Choroid plexus epithelial cell (primary cell): ENCODE data around the gene GPS1.

Source experiments
- DNase-seq: peaks from one replicate; pipeline ENCODE4 v3.0.0-alpha.2; 2010; ENCODE audit warnings: low read depth
- H3K4me3 ChIP-seq: 2 replicates; pipeline ENCODE4 v1.5.1; 2011; ENCODE audit warnings: low read depth, mild to moderate bottlenecking, control low read depth, low read length, moderate library complexity
- TF ChIP-seq, protein P1 (sequence below): conservative IDR thresholded peaks from 2 replicates; pipeline ENCODE4 v1.5.1; 2011; ENCODE audit warnings: low read depth, mild to moderate bottlenecking, control low read depth, inconsistent platforms, low read length, moderate library complexity

The GPS1 gene

DNA sequence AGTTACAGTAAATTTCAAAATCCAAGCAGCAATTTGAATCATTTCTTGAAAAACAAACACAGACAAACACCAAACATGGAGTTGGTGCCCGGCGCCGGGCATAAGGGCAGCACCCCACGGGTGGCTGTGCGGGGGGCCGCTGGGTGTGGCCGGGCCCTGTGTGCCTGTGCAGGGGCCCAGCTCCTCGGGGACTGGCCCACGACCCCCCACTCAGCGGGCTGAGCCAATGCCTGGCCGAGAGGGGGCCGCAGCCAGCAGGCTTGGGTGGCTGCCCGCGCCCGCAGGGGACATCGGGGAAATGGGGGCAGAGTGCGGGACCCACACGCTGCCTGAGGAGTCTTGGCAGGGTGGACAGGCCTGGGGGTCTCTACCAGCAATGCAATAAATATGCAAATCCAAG is 26.7 kb downstream of the GPS1 start:
- H3K4me3 ChIP-seq = no peak overlapping the region

DNA sequence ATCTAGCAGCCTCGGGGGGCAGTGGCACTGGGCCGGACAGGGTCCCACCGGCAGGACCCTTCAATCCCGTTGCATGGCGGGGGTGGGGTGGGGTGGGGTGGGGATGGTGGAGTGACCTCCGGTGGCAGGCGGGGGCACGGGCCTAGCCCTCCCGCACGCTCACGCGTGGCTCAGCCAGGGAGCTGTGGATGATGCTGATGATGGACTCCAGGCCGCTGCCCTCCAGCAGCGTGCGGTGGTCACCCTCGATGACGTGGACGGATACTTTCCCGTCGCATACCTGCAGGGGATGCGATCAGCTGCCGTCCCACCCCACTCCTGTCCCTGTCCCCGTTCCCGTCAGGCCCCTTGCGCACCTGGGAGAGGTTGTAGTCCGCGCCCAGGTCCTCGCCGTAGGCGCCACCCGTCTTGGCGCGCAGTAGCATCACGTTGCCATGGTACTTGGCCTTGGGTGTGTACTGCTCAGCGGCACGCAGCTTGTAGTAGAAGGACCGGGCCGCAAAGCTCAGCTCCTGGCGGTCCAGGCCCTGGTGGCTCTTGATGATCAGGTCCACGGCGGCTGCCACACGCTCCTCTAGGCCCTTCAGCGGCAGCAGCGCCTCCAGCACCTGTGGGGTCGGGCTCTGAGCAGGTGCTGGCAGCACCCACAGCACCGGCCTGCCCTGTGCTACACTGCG is 27.4 kb downstream of the GPS1 start:
- TF ChIP-seq, protein P1, sequence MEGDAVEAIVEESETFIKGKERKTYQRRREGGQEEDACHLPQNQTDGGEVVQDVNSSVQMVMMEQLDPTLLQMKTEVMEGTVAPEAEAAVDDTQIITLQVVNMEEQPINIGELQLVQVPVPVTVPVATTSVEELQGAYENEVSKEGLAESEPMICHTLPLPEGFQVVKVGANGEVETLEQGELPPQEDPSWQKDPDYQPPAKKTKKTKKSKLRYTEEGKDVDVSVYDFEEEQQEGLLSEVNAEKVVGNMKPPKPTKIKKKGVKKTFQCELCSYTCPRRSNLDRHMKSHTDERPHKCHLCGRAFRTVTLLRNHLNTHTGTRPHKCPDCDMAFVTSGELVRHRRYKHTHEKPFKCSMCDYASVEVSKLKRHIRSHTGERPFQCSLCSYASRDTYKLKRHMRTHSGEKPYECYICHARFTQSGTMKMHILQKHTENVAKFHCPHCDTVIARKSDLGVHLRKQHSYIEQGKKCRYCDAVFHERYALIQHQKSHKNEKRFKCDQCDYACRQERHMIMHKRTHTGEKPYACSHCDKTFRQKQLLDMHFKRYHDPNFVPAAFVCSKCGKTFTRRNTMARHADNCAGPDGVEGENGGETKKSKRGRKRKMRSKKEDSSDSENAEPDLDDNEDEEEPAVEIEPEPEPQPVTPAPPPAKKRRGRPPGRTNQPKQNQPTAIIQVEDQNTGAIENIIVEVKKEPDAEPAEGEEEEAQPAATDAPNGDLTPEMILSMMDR = no peak
- no peak overlapping the region for H3K4me3 ChIP-seq
- DNase-seq = no peak

More for the DNA sequence above, 26.7 kb downstream of the GPS1 start:
- no peak for DNase-seq
- TF ChIP-seq, protein P1 = no peak

DNA sequence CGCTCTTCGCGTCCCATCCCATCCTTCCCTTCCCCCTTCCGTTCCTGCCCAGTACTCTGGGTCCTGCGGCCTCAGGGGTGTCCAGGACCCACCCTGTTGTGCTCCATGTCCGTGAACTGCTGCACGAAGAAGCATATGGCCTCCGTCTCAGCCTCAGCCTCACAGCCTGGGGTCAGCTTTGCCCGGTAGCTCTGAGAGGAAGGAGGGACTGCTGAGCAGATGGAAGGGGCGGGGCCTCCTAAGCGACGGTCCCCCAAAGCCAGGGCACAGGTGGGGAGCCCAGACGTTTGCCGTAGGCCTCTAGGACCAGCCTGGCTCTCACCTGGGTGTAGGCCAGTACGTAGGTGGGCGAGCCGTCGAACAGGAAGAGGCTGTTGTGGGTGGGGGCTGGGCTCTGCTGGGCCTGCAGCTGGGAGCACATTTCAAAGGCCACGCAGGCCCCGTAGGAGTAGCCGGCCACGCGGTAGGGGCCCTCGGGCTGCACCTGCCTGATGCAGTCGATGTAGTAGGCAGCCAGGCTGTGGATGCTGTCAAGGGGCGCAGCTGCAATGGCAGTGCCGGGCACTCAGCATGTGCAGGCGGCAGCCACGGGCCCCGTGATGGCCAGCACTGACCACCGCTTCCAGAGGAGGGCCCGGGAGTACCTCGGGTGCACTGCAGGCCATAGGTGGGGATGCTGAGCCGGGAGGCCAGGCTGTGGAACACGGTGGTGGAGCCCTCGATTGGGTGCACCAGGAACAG is 28.5 kb downstream of the GPS1 start:
- H3K4me3 ChIP-seq = no peak overlapping the region
- TF ChIP-seq, protein P1 = no peak
- DNase-seq = no peak

DNA sequence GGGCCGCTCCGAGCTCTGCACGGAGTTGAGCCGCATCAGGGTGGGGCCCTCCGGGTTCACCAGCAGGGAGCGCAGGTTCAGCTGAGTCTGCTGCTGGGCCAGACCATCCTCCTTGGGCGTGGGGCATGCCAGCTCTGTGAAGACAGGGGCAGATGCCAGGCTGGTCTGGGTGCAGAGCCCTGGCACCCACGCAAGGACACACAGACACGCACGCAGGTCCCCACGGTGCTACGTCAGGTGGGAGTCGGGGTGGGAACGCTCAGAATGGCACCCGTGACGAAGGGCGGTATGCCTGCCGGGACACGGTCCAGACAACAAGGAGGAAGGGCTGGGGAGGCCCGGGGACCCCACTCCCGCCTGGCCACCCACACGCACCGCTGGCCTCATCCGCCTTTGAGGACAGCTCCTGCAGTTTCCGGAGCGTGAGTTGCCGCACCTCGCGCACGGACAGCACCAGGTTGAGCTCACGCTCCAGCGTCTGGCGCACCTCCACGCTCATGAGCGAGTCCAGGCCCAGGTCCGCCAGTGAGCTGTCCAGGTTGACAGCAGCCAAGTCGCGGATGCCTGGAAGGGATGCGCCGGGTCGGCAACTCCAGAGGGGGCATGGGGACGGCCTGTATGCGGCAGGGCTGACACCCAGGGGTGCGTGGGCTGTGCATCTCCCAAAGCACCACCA is 29.2 kb downstream of the GPS1 start:
- no peak for DNase-seq
- no peak overlapping the region for H3K4me3 ChIP-seq
- TF ChIP-seq, protein P1 = no peak

DNA sequence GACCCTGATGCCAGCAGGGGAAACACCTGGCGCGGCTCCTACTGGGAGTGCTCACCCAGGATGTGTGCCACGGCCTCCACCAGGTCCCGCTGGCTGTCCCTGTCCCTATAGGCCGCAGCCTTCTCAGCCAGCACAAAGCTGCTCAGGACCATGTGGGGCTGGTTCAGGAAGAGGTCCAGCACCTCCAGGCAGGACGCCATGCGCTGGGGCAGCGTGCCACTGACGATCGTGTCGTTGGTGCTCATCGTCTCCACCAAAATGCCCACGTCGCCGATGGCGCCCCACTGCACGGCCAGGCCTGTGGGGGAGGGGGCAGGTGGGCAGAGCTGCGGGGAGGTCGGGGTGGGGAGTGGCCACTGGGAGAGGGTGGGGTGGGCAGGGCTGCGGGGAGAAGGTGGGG is 29.8 kb downstream of the GPS1 start:
- no peak for DNase-seq
- no peak overlapping the region for H3K4me3 ChIP-seq
- TF ChIP-seq, protein P1 = no peak

DNA sequence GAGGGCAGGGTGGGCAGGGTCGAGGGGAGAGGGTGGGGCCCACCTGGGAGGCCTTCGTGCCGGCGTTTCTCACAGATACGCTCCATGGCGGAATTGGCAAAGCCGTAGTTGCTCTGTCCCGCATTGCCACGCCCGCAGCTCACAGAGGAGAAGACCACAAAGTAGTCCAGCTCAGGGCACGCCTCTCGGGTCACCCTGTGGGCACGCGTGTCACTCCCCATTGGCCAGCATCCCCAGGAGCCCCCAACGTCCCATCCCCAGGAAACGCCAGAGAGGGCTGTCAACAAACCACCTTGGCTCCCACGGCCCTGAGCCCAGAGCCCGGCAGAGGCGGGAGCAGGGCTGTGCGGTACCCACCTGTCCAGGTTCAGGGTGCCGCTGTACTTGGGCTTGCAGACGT is 30.3 kb downstream of the GPS1 start:
- TF ChIP-seq, protein P1 = no peak
- no peak for DNase-seq
- H3K4me3 ChIP-seq = no peak overlapping the region
